Thoracic aorta (tissue), 2 donors: ENCODE measurements around the gene ALLC. TPM values are rescaled to one million over a fixed set of nuclear protein-coding genes. Genes with fewer than 3 reads are reported as not detected.

Source experiments
- ATAC-seq: fragments of 150-250 bp; one replicate; pipeline ENCODE4 v1.8.0; 2017; ENCODE audit warnings: low read depth; ENCODE audit not compliant: insufficient number of reproducible peaks, low FRiP score
- DNase-seq: peaks from one replicate; pipeline ENCODE4 v3.0.0-alpha.2; 2020; ENCODE audit warnings: low spot score
- H3K27ac ChIP-seq, 2 donors: fragments of 200-600 bp; sonication (generic); 1 replicate in 1 of 2; 2 replicates in 1 of 2; pipeline ENCODE4 v1.5.1; 2016; ENCODE audit warnings: mild to moderate bottlenecking in 2 of 2, moderate library complexity in 2 of 2
- H3K27me3 ChIP-seq: fragments of 200-600 bp; sonication (generic); replicated peaks from 2 replicates; pipeline ENCODE4 v1.6.0; 2016; ENCODE audit warnings: mild to moderate bottlenecking; ENCODE audit not compliant: insufficient read depth
- H3K36me3 ChIP-seq: fragments of 200-600 bp; sonication (generic); one replicate; pipeline ENCODE4 v1.5.1; 2016
- H3K4me1 ChIP-seq, 2 donors: fragments of 200-600 bp; sonication (generic); 1 replicate in 1 of 2; 2 replicates in 1 of 2; pipeline versions ENCODE4 v1.5.1 to v1.6.0; 2016; ENCODE audit warnings: low read depth in 2 of 2, mild to moderate bottlenecking in 1 of 2; ENCODE audit not compliant: control insufficient read depth in 1 of 2
- H3K4me3 ChIP-seq: fragments of 200-600 bp; sonication (generic); 2 replicates; pipeline ENCODE4 v1.5.1; 2016; ENCODE audit warnings: mild to moderate bottlenecking
- H3K9me3 ChIP-seq: fragments of 200-600 bp; sonication (generic); 2 replicates; pipeline ENCODE4 v1.5.1; 2016
- total RNA-seq, 2 donors: library from RNA; depleted of rRNA; stranded (reverse); fragments of >200 nt; gene quantifications; one replicate each; pipeline versions ENCODE4 v1.1.0 to v1.2.3, GENCODE V29; 2016
- TF ChIP-seq, protein P1 (sequence below): fragments of 200-600 bp; sonication (generic); IDR thresholded peaks from one replicate; pipeline ENCODE4 v1.5.1; 2019; ENCODE audit warnings: antibody characterized with exemption

Gene ALLC
- total RNA-seq, 2 donors from 2014 or later, result 1.1 TPM; not detected in 1

GRCh38 chr2:3741867-3742602 lies 84.0 kb downstream of the ALLC start:
- no peaks in the 10 kb centered on the region for H3K27me3 ChIP-seq
- no peak overlapping the region for H3K27ac ChIP-seq
- TF ChIP-seq, protein P1, sequence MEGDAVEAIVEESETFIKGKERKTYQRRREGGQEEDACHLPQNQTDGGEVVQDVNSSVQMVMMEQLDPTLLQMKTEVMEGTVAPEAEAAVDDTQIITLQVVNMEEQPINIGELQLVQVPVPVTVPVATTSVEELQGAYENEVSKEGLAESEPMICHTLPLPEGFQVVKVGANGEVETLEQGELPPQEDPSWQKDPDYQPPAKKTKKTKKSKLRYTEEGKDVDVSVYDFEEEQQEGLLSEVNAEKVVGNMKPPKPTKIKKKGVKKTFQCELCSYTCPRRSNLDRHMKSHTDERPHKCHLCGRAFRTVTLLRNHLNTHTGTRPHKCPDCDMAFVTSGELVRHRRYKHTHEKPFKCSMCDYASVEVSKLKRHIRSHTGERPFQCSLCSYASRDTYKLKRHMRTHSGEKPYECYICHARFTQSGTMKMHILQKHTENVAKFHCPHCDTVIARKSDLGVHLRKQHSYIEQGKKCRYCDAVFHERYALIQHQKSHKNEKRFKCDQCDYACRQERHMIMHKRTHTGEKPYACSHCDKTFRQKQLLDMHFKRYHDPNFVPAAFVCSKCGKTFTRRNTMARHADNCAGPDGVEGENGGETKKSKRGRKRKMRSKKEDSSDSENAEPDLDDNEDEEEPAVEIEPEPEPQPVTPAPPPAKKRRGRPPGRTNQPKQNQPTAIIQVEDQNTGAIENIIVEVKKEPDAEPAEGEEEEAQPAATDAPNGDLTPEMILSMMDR, result no peak
- no peaks in the 10 kb centered on the region for H3K36me3 ChIP-seq
- no peaks in the 10 kb centered on the region for H3K9me3 ChIP-seq
- DNase-seq (no peak), ATAC-seq (no peak)
- no peaks in the 10 kb centered on the region for H3K4me1 ChIP-seq
- H3K4me3 ChIP-seq, result no peak overlapping the region

GRCh38 chr2:3742743-3743508 lies 84.9 kb downstream of the ALLC start:
- no peaks in the 10 kb centered on the region for H3K9me3 ChIP-seq
- DNase-seq (no peak), ATAC-seq (no peak)
- no peaks in the 10 kb centered on the region for H3K36me3 ChIP-seq
- H3K27ac ChIP-seq, result no peak overlapping the region
- H3K4me1 ChIP-seq, result no peaks in the 10 kb centered on the region
- H3K27me3 ChIP-seq, result no peaks in the 10 kb centered on the region
- no peak overlapping the region for H3K4me3 ChIP-seq
- TF ChIP-seq, protein P1, result no peak

GRCh38 chr2:3743951-3744555 lies 86.1 kb downstream of the ALLC start:
- no peak for ATAC-seq

DNA sequence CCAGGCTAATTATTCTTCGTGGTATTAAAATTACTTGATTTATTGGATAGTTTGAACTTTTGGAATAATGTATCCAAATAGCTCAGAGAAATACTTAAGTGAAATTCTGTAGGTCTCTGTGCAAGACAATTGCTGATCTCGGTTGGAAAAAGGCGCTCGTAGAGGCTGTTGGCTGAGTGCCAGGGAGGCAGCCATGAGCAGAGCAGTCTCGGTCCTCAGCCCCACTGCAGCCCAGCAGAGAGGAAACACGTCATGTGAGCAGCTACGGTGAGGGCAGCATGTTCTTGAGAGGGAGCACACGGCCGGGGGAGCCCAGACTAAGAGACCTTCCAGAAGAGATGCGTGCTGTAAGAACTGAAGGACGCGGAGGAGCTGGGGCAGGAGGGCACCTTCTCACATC lies 87.9 kb downstream of the ALLC start:
- ATAC-seq, result no peak
- no peaks in the 10 kb centered on the region for H3K36me3 ChIP-seq
- H3K27ac ChIP-seq, result no peak overlapping the region
- TF ChIP-seq, protein P1, result no peak
- no peaks in the 10 kb centered on the region for H3K27me3 ChIP-seq
- no peaks in the 10 kb centered on the region for H3K9me3 ChIP-seq
- DNase-seq, result no peak
- H3K4me1 ChIP-seq, result no peaks in the 10 kb centered on the region
- no peak overlapping the region for H3K4me3 ChIP-seq

More at GRCh38 chr2:3743951-3744555, 86.1 kb downstream of the ALLC start:
- no peak overlapping the region for H3K4me3 ChIP-seq
- no peaks in the 10 kb centered on the region for H3K36me3 ChIP-seq
- no peaks in the 10 kb centered on the region for H3K27me3 ChIP-seq
- TF ChIP-seq, protein P1, result no peak
- no peaks in the 10 kb centered on the region for H3K4me1 ChIP-seq
- DNase-seq, result no peak
- no peak overlapping the region for H3K27ac ChIP-seq
- H3K9me3 ChIP-seq, result no peaks in the 10 kb centered on the region

DNA sequence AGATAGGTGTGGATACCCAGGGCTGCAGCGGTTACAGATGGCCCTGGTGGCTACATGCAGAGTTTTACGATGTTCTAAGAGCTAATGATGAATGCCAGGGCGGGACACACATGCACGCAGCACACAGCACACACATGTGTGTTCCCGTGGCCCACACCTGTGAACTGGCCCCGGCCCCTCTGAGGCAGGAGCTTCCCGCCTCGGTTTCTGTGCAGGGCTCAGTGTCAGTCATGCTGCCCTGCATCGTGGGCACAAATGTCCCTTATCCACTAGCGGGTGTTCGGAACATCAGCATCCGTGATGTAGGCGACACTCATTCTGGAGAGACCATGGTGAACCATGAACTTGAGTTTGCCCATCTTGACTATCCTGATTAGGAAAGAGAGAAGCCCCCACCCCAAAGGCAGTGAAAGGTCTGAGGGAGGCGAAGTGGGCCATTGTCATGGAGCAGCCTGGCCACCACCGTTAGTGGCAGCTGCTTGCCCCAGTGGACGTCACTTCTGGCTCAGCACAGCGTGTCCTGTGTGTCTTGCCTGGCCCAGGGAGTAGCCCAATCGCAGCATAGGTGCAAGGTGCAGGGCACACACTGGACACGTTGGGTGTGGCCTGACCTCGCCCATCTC lies 89.1 kb downstream of the ALLC start:
- H3K27me3 ChIP-seq, result no peaks in the 10 kb centered on the region
- no peak for ATAC-seq
- no peak for DNase-seq
- H3K9me3 ChIP-seq, result no peaks in the 10 kb centered on the region
- TF ChIP-seq, protein P1, result no peak
- no peaks in the 10 kb centered on the region for H3K36me3 ChIP-seq
- no peak overlapping the region for H3K27ac ChIP-seq
- H3K4me1 ChIP-seq, result no peaks in the 10 kb centered on the region
- H3K4me3 ChIP-seq, result no peak overlapping the region
